Stomach smooth muscle (tissue), 2 donors: ENCODE measurements around the gene PRIMPOL.
A peak's percentile ranks its signal among the peaks of the same experiment; 100 is the strongest.
"Not testable (repeated sequence)": the region's sequence is repeated elsewhere in the genome, so short reads cannot be mapped to it uniquely, and the experiment has no call there.

Experiments
- H3K27ac ChIP-seq: one replicate; pipeline ENCODE4 v1.7.0; 2013; ENCODE audit warnings: mild to moderate bottlenecking, low read length, inconsistent platforms
- H3K27me3 ChIP-seq, 2 donors: one replicate each; pipeline ENCODE4 v1.7.0; 2013; ENCODE audit warnings: low read length in 2 of 2; ENCODE audit not compliant: insufficient read depth in 2 of 2, control insufficient read depth in 1 of 2
- H3K36me3 ChIP-seq, 2 donors: one replicate each; pipeline ENCODE4 v1.7.0; 2013; ENCODE audit warnings: low read length in 2 of 2; ENCODE audit not compliant: control insufficient read depth in 2 of 2, insufficient read depth in 2 of 2
- H3K4me1 ChIP-seq: one replicate; pipeline ENCODE4 v1.7.0; 2013; ENCODE audit warnings: low read length; ENCODE audit not compliant: control insufficient read depth, insufficient read depth
- H3K4me3 ChIP-seq, 2 donors: one replicate each; pipeline ENCODE4 v1.7.0; 2013; ENCODE audit warnings: low read length in 2 of 2
- H3K9ac ChIP-seq, 2 donors: one replicate each; pipeline ENCODE4 v1.7.0; 2013; ENCODE audit warnings: low read length in 2 of 2, mild to moderate bottlenecking in 1 of 2
- H3K9me3 ChIP-seq, 2 donors: one replicate each; pipeline ENCODE4 v1.7.0; 2013; ENCODE audit warnings: low read length in 2 of 2; ENCODE audit not compliant: control insufficient read depth in 2 of 2
- donor health status: healthy.
- donor health status: Pancreatic carcinoma.

Gene PRIMPOL

DNA sequence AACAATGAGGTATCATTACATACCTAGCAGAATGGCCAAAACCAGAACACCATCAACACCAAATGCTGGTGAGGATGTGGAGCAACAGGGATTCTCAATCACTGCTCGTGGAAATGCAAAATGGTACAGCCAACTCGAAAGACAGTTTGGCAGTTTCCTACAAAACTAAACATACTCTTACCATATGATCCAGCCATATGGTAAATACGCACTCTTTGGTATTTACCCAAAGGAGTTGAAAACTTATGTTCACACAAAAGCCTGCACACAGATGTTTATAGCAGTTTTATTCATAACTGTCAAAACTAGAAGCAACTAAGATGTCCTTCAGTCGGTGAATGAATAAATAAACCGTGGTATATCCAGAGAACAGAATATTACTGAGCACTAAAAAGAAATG, 8.1 kb upstream of the PRIMPOL start:
- Histone ChIP-seq H3K36me3 (peaks cover 10 to 16% of the 10 kb centered on the region in 2 donors), H3K4me1 (no peaks in the 10 kb centered on the region), H3K27me3 (no peaks in the 10 kb centered on the region), H3K27ac (no peak overlapping the region), H3K4me3 (no peak overlapping the region), H3K9ac (no peak overlapping the region), H3K9me3 (no peaks in the 10 kb centered on the region)

DNA sequence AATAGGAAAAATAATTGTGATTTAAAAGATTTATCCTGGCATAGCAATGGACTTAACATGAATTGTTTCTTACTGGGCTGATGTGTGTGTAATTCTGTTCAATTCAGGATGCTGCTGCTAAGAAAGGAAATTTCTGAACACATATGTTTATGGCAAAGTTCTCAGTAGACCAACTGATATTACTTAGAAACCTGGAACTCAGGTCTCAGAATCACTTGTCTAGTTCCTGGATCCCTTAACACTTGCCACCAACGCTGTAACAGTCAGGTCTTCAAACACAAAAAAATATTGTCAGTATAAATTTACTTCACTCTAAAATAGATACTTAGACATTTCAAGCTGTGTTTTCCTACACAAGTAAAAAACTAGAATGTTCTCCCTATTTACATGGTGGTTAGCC, 5.8 kb upstream of the PRIMPOL start:
- no peak overlapping the region for H3K9ac ChIP-seq
- H3K4me1 ChIP-seq: peaks cover 14% of the 10 kb centered on the region
- H3K36me3 ChIP-seq: peaks cover 0 to 2% of the 10 kb centered on the region in 2 donors
- no peak overlapping the region for H3K4me3 ChIP-seq
- H3K9me3 ChIP-seq: no peaks in the 10 kb centered on the region
- H3K27ac ChIP-seq: no peak overlapping the region
- H3K27me3 ChIP-seq: no peaks in the 10 kb centered on the region

DNA sequence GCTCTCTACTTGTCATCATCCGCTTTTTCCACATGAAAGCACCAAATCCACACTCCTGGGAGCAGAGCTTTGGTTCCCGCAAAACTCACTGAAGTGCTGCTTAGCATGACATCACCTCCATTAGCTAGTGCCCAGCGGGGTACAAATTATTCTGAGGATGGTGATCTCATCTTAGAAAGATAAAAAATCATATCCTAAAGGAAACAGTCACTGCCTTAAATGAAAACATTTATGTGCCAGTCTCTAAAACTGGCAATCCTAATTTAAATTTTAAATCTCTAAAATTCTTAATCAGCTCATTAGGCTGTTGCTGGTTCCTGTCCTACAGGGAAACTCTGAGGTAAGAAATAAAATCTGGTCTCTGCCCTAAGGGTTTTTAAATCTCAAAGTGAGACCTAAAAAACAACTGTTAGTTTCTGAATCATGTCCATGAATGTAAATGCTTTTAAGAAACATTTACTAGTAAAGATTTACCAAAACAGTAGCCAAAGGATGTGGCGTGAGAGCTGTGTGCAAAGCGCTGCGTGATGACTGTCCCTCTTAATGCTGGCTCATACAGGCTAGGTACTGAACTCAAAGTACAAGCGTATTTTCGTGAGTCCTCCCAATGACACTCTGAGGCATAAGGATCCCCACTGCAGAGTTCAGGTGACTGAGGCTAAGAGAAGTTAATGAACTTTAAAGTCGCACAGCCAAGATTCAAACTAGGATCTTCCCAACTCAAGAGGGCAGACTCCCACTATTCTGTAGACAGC, 4.8 kb upstream of the PRIMPOL start:
- H3K4me1 ChIP-seq: peaks cover 14% of the 10 kb centered on the region
- H3K9me3 ChIP-seq: no peaks in the 10 kb centered on the region
- no peak overlapping the region for H3K27ac ChIP-seq
- no peaks in the 10 kb centered on the region for H3K27me3 ChIP-seq
- peak overlapping the region in 1 of 2 donors; percentile 17 for H3K9ac ChIP-seq
- H3K4me3 ChIP-seq: no peak overlapping the region
- peaks cover 0 to 2% of the 10 kb centered on the region in 2 donors for H3K36me3 ChIP-seq

DNA sequence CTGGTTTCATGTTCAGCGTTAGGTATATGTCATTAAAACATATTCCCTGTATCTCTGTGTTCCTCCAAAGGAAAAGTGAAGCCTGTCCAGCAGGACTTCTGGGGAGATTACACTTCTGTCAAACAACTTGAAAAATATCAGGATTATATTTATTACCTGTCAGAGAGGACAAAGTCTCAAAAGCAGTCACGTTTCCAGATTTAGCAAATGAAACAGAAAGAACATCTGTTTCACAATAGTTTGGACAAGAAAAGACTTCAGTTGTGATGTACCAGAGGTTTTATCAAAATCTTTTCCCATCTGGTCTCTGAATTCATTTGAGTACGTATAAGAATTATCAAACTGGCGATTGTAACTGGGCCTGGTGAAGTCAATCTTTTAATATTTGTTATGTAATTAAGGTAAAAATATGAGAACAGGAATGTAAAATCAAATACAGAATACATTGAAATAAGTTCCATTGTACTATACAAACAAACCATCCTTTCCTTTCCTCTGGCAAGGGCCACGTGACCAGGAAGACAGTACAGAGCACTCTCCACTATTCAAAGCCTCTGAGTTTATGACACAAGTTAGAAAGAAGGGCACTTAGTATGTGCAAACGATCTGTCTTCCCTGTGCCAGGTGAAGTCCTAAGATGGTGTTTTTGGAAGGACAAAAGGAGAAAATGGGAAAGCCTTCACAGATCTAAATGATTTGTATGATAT, 3.5 kb upstream of the PRIMPOL start:
- H3K27ac ChIP-seq: no peak overlapping the region
- no peak overlapping the region for H3K9ac ChIP-seq
- no peak overlapping the region for H3K4me3 ChIP-seq
- H3K36me3 ChIP-seq: peaks cover 0 to 2% of the 10 kb centered on the region in 2 donors
- no peaks in the 10 kb centered on the region for H3K9me3 ChIP-seq
- peaks cover 21% of the 10 kb centered on the region for H3K4me1 ChIP-seq
- H3K27me3 ChIP-seq: no peaks in the 10 kb centered on the region

DNA sequence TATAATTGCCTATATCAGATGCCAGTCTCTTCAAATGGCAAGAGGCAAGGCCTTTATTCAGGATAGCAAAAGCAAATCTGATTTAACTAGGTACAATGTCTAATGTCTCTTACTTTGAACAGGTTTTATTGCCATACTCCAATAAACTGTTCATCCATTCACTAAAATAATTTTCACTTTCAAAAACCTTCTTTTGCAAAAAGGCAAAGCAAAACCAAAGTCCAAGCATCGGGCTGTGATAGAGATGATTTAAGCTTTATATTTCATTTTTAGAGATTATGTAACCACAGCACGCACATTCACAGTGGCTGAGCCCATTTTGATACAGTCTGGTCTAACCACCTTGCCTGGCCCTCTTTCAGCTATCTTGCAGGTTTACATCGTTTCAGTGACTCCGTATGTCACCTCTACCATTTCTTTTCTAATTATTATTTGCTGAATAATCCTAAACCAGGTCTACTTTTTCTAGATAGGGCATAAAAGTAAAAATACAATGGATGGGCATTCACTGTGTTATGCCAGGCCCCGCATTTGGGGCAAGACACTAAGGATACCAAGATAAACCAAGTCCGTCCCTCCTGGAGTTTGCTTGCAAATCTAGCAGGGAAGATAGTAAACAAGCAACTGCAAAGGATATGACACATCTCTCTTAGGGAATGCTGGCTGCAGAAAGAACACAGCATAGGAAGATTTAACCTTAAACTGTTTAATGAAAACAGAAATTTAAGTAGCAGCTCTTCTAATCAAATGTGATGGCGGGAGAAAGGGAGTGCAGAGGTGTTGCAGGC, 2.1 kb upstream of the PRIMPOL start:
- H3K4me3 ChIP-seq: peak overlapping the region; percentile 86 to 93

DNA sequence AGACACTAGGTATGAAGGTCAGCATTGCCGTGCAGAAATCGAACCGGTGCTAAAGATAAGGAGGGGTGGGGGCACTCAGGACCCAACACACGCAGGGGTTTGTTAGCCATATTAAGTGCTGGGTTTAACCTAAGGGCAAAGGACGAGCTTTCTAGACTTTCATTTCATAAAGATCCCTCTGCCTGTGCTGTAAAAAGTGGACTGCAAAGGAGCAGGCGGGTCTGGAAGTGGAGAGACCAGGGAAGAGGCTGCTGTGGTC, 1.6 kb upstream of the PRIMPOL start:
- Histone ChIP-seq H3K9me3 (no peaks in the 10 kb centered on the region), H3K27me3 (no peaks in the 10 kb centered on the region), H3K36me3 (peaks cover 0 to 2% of the 10 kb centered on the region in 2 donors), H3K27ac (peak overlapping the region; percentile 90), H3K4me1 (peaks cover 21% of the 10 kb centered on the region), H3K9ac (peak overlapping the region; percentile 85 to 86), H3K4me3 (peak overlapping the region; percentile 86 to 93)

More for the DNA sequence above, 2.1 kb upstream of the PRIMPOL start:
- Histone ChIP-seq H3K27me3 (no peaks in the 10 kb centered on the region), H3K9me3 (no peaks in the 10 kb centered on the region), H3K4me1 (peaks cover 21% of the 10 kb centered on the region), H3K36me3 (peaks cover 0 to 2% of the 10 kb centered on the region in 2 donors), H3K9ac (peak overlapping the region; percentile 85 to 86), H3K27ac (peak overlapping the region; percentile 90)

DNA sequence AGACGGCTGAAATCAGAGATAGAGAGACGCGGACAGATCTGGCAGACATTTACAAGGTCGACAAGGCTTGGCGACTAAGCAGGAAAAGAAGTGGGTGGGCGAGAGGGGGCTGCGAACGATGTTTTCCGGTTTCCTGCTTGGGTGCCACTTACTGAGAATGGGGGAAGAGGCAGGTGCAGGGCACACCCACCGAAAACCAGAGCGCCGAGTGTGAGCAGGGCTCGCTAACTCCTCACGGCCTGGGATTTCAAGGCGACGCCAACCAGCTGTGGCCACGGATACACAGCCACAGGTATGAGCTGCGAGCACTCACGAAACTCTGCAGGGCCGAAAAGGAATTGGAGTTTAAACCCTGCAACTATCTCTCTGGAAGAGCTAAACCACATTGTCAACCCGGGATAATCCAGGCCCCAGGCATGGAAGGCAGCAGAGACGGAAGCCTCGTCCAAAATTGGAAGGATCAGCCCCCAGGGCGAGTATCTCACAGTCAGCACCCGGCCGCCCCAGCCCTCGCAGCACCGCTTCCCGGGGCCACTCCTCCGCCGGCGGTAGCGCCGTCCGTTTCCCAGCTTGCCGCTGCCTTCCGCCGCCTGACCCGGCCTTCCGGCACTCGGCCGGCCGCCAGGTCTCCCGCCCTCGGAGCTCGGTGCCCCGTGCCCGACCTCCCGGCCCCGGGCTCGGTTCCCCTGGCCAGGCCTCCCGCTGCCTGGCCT, 1.1 kb upstream of the PRIMPOL start:
- H3K9me3 ChIP-seq: no peaks in the 10 kb centered on the region
- H3K9ac ChIP-seq: peak overlapping the region; percentile 85 to 86
- peak overlapping the region; percentile 86 to 93 for H3K4me3 ChIP-seq
- H3K27me3 ChIP-seq: no peaks in the 10 kb centered on the region
- peaks cover 0 to 2% of the 10 kb centered on the region in 2 donors for H3K36me3 ChIP-seq
- peak overlapping the region; percentile 90 for H3K27ac ChIP-seq
- H3K4me1 ChIP-seq: peaks cover 21% of the 10 kb centered on the region

DNA sequence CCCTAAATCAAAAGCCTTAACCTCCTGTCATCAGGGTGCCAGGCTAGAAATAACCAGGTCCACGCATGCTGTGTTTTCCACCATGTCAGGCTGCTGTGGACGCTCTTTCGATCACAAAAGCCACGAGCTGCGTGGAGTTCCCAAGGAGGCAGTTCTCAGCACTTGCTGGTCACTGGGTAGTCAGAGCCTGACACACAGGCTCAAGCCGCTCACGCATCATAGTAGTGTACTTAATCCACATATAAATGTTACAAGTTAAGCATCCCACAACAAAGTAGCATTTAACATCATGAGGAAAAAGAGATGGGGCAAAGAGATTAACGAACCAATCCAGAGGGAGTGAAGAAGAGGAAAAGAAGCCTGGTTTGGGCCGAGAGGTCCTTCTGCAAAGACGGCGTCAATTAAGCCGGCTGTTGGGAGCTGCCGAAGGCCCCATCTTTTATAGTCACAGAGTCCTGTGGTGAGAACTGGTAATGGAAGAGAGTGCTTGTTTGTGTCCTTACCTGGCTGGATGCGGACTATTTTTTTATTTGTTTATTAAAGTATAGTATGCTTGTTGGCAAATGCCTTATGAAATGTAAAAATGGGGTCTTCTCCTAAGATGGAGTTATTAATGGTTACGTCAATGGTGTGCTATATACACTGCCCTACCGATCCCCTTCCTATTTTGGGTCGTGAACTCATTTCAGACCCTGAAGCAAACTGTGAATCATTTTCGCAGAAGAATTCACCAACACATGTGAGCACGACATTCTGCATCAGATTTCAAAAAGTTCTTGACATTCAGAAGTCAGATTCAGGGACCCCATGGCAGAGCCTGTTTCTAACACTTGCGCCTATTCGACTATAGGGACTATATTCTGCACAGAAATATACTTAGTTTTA, 675 bp downstream of the PRIMPOL start:
- Histone ChIP-seq H3K9ac (peak overlapping the region; percentile 66 to 97), H3K27ac (peak overlapping the region; percentile 74), H3K36me3 (no peaks in the 10 kb centered on the region), H3K27me3 (no peaks in the 10 kb centered on the region), H3K9me3 (no peaks in the 10 kb centered on the region), H3K4me1 (peaks cover 21% of the 10 kb centered on the region), H3K4me3 (peak overlapping the region; percentile 77 to 94)

DNA sequence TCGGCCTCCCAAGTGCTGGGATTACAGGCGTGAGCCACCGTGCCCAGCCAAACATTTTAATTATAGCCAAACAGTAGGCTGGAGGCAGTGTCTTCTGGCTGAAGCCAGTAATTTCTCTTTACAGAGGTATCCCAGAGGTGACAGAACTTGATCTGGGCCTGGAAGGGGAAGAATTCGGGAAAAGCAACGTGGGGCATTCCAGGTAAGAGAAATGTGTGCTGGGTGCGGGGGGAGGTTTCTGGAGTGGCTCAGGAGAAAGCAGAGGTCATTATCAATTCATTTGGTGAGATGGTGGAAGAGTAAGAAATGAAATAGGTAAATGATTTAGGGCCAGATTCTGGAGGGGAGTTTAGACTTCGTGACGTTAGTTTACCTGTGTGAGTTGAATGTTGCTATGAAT, 2.4 kb downstream of the PRIMPOL start:
- no peaks in the 10 kb centered on the region for H3K27me3 ChIP-seq
- no peak overlapping the region for H3K9ac ChIP-seq
- H3K36me3 ChIP-seq: peaks cover 3 to 4% of the 10 kb centered on the region in 2 donors
- H3K4me3 ChIP-seq: no peak overlapping the region
- no peak overlapping the region for H3K27ac ChIP-seq
- peaks cover 21% of the 10 kb centered on the region for H3K4me1 ChIP-seq
- no peaks in the 10 kb centered on the region for H3K9me3 ChIP-seq

DNA sequence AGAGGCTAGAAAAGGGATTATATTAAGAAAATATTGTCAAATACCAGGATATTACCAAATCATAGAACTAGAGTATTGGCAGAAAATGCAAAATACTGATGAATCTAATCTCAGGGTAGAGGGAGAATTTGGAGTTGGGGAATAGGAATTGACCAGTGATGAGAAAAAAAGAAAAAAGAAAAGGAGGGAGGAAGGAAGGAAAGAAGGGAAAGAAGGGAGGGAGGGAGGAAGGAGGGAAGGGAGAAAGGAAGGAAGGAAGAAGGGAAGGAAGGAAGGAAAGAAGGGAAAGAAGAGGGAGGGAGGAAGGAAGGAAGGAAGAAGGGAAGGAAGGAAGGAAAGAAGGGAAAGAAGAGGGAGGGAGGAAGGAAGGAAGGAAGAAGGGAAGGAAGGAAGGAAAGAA, 3.1 kb downstream of the PRIMPOL start:
- not testable (repeated sequence) for H3K9ac ChIP-seq, H3K27me3 ChIP-seq, H3K27ac ChIP-seq, H3K4me3 ChIP-seq, H3K9me3 ChIP-seq, H3K36me3 ChIP-seq
- peaks cover 15% of the 10 kb centered on the region for H3K4me1 ChIP-seq
